GM21423 (cell line): ENCODE results near the gene ERBB3.

Source experiments
- ATAC-seq: cut with Tn5 transposase; IDR thresholded peaks from one replicate; pipeline ENCODE4 v1.9.1; 2021; ENCODE audit warnings: mild to moderate bottlenecking, moderate library complexity; ENCODE audit not compliant: unreplicated experiment

ERBB3 gene

DNA sequence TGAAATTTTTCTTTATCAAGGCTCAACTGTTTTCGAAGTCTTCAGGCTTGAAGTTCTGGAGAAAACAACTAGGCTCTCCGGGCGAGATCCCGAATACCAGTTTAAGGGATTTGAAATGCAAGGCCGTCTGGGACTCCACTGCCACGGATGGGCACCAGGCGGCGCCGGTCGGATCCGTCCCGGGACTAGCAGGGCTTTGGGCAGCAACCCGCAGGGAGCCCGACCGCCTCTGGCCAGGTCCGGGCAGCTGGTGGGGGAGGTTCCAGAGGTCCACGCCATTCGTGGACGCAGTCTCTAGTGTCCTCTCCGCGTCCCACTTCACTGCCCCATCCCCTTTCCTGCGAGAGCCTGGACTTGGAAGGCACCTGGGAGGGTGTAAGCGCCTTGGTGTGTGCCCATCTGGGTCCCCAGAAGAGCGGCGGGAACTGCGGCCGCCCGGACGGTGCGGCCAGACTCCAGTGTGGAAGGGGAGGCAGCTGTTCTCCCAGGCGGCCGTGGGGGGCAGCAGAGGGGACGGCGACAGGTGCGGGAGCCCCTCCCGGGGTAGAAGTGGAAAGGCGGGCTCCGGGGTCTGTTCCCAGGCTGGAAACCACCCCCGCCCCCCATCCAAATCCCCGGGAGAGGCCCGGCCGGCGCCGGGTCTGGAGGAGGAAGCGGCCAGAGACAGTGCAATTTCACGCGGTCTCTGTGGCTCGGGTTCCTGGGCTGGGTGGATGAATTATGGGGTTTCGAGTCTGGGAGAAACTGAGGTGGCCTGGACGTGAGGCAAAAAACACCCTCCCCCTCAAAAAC lies 838 bp upstream of the ERBB3 start:
- peak; percentile 61 for ATAC-seq

DNA sequence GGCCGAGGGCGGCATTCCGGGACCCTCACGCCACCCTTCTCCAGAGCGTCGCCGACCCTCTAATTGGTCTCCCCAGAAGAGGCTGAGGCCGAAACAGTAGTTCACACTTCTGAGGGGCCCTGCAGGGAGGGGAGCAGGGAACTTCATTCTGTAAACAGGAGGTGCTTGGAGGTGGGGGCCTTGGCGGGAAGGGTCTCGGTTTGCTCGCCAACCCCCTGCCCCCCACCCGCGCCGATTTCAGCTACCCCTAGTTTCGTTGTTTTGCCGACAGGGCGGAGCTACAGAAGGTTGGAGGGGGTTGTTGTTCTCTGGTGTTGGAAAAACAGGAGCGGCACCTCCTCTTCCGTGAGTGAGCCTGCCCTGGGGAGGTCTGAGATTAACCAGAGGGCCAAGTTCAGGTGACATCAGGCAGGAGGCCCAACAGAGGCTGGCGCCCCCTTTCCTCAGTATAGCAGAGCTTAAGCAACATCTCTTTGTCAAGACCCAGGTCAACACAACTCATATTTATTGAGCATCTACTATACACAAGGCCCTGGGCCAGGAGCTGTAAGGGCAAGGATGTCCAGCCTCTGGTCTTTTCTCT lies 682 bp downstream of the ERBB3 start:
- no peak for ATAC-seq

DNA sequence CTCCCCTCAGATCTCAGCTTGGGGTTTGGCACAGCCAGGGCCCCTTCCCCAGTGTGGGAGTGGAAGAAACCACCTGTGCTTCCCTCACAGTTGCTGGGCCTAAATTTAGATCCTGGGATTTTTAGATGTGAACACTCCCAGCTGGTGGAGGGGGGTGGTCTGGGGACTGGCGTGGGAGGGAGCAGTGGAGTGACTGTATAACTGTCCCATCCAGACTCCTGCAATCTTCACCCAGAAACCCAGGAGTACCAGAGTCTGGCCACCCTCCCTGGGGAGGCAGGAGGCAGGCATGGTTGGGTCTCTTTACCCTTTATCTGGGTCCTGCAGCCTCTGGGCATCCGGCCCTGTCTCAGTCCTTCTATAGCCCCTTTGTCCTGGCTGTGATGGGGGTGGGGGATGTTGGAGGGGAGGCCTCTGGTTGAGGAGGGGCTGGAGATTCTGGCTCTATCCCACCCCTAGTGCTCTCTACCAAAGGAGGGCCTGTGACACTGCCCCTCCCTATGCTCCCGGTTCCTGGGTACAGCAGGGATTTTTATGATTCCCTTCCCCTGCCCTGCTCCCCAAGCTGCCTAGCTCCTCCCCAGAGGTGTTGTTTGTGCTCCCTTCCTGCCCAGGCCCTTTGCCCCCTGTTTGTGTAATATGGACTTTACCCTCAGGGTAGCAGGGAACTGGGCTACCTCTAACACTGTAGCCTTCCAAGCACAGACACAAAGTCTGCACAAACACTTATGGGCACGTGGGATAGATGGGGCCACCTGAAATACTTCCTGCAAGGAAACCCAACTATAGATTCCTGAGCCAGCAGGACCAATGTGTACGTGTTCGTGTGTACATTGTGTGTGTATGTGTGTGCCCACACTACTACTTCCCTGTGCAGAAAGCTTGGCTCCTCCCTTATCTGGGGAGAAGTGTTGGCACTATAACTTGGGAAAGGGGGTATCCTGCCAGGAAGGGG lies 1.7 kb downstream of the ERBB3 start:
- ATAC-seq = no peak

DNA sequence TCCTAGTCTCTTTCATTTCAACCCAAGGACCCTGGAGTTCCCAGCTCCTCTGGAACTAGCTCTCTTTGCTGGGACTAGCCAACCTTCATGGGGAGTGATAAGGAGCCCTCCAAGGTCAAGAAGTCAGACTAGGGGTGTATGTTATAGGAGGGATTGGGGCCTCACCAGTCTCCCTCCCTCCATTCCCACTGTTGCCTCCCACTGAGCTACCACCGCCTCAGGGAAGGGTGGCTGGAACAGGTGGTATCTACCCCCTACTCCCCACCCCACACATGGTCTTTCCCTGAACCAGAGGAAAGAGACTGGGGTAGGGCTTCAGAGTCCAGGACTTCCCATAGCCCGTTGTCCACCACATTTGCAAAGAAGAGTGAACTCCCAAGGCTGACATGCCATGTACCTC lies 2.4 kb downstream of the ERBB3 start:
- no peak for ATAC-seq

DNA sequence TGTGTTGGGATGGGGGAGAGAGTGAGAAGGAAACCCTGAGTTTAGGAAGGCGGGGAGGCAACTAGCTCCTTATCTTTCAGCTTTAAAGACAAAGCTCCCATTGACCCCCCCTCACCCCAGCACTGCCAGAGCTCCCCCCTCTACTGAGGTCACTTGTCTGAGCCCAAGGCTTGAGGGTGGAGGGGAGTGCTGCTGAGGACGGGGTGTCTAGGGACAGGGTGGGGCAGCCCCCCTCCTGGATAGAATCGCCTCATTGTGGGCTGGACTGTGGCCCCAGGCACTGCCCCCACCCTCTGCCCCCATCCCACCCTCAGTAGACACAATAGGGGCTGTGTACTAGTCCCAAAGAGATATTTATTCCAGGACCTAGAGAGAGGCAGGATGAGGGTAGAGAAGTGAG lies 3.0 kb downstream of the ERBB3 start:
- ATAC-seq = no peak

DNA sequence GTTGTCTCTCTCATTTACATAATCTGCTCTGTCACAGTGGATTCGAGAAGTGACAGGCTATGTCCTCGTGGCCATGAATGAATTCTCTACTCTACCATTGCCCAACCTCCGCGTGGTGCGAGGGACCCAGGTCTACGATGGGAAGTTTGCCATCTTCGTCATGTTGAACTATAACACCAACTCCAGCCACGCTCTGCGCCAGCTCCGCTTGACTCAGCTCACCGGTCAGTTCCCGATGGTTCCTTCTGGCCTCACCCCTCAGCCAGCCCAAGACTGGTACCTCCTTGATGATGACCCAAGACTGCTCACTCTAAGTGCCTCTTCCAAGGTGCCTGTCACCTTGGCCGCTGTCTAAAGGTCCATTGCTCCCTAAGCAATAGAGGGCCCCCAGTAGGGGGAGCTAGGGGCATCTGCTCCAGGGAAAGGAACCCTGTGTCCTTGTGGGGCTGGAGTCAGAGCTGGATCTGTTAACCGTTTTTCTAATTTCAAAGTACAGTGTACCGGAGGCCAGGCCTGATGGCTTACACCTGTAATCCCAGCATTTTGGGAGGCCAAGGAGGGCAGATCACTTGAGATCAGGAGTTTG lies 5.1 kb downstream of the ERBB3 start:
- no peak for ATAC-seq

DNA sequence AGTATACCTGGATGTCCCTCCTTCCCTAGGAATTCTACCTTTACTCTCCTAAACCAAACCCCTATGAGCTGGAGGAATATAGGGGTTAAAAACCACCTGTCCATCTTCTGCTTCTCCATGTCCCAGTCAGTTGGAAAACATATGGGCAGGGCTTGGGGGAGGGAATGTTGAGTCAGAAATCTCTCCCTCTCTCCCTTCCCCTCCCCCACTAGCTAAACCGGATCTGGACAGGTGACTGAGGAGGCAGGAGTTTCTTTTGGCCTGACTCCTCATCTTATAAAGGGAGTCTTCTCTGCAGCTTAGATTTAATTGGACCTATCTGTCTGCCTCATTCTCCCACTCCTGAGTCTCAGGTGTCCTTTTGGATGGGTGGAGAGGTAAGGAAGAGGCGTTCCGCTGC lies 6.1 kb downstream of the ERBB3 start:
- no peak for ATAC-seq

DNA sequence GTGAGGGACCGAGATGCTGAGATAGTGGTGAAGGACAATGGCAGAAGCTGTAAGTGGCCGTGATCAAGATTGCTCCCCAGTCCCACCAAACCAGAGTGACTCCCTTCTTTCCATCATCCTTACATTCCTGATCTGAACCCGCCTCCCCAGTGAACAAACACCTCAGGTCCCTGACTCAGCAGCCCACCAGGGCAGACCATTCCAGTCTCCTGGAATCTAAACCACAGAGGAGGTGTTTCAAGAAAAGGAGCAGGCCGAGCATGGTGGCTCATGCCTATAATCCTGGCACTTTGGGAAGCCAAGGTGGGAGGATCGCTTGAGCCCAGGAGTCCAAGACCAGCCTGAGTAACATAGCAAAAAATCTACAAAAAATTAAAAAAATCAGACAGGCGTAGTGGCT lies 6.6 kb downstream of the ERBB3 start:
- no peak for ATAC-seq

DNA sequence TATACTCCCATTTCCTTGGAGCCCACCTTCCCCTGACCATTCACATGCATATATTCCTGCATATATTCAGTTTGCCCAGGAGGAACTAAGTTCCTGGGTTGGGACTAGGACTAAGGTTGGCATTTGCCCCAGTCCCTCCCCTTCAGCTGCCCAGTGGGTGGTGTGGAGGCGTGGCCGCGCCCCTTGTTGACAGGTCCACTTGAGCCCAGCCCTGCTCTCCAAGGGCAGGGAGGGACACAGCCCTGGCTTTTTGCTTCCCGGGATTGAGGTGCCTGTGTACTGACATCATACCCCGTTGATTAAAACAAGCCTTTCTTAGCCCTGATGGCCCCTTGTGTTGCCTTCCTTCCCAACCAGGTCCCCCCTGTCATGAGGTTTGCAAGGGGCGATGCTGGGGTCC lies 7.3 kb downstream of the ERBB3 start:
- no peak for ATAC-seq

DNA sequence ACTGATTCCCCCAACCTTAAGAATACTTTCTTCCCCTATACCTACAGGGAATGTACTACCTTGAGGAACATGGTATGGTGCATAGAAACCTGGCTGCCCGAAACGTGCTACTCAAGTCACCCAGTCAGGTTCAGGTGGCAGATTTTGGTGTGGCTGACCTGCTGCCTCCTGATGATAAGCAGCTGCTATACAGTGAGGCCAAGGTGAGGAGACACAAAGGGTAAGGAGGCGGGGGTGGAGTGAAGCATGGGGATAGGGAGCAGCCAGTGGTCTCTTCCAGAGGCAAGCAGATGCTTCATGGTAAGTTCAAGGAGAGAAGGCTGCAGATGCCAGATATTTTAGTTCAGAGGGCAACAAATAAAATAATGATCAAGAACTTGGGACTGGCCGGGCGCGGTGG lies 17.8 kb downstream of the ERBB3 start:
- no peak for ATAC-seq

DNA sequence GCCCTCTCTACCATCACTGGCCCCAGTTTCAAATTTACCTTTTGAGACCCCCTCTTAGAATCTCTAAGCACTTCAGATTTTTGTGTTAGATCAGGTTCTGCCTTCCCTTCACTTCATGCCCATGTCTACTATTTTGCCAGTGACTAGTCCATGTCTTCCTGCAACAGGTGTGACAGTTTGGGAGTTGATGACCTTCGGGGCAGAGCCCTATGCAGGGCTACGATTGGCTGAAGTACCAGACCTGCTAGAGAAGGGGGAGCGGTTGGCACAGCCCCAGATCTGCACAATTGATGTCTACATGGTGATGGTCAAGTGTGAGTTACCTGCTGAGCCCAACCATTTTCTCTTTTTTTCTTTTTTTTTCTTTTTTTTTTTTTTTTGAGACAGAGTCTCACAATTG lies 18.6 kb downstream of the ERBB3 start:
- ATAC-seq = no peak

DNA sequence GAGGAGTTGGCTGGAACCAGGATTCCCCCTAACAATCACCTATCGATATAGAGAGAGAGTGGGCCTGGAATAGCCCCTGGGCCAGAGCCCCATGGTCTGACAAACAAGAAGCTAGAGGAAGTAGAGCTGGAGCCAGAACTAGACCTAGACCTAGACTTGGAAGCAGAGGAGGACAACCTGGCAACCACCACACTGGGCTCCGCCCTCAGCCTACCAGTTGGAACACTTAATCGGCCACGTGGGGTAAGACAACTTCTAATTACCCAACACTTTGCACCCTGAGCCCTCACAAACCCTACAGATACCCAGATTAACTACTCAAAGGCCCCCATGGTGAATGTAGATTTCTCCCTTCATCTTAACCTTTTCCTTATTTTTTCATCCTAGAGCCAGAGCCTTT lies 19.8 kb downstream of the ERBB3 start:
- ATAC-seq = no peak

DNA sequence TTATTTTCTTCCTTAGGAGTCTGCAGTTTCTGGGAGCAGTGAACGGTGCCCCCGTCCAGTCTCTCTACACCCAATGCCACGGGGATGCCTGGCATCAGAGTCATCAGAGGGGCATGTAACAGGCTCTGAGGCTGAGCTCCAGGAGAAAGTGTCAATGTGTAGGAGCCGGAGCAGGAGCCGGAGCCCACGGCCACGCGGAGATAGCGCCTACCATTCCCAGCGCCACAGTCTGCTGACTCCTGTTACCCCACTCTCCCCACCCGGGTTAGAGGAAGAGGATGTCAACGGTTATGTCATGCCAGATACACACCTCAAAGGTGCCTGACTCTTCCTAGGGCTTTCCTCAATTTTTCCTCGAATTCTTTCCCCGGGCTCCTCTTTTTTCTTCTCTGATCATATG lies 21.1 kb downstream of the ERBB3 start:
- ATAC-seq = no peak

DNA sequence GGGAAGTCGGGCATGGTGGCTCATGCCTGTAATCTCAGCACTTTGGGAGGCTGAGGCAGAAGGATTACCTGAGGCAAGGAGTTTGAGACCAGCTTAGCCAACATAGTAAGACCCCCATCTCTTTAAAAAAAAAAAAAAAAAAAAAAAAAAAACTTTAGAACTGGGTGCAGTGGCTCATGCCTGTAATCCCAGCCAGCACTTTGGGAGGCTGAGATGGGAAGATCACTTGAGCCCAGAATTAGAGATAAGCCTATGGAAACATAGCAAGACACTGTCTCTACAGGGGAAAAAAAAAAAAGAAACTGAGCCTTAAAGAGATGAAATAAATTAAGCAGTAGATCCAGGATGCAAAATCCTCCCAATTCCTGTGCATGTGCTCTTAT lies 22.7 kb downstream of the ERBB3 start:
- ATAC-seq = no peak

DNA sequence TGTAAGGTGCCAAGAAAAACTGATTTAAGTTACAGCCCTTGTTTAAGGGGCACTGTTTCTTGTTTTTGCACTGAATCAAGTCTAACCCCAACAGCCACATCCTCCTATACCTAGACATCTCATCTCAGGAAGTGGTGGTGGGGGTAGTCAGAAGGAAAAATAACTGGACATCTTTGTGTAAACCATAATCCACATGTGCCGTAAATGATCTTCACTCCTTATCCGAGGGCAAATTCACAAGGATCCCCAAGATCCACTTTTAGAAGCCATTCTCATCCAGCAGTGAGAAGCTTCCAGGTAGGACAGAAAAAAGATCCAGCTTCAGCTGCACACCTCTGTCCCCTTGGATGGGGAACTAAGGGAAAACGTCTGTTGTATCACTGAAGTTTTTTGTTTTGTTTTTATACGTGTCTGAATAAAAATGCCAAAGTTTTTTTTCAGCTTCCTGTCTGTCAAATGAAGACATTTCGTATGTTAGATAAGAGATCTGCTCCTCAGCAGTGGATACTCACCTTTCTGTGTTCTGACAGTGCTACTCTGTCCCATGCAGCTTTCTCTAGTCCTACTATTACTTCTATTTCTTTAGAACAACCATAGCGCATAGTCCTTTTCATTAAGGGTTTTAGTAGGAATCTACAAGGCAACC lies 23.2 kb downstream of the ERBB3 start:
- ATAC-seq = no peak

DNA sequence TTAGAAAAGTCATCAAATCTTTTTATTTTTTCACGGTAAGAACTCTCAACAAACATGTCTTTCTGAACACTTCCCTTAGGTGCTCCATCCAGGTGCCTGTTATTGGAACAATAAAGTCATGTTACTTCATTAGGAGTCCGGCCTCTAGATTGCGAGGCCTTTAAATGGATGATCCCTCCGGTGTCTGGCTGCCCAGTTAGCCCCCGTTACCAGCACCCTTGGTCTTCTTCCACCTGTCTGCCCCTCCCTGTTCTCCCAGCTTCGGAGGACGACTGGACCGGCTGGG lies 23.8 kb downstream of the ERBB3 start:
- no peak for ATAC-seq

DNA sequence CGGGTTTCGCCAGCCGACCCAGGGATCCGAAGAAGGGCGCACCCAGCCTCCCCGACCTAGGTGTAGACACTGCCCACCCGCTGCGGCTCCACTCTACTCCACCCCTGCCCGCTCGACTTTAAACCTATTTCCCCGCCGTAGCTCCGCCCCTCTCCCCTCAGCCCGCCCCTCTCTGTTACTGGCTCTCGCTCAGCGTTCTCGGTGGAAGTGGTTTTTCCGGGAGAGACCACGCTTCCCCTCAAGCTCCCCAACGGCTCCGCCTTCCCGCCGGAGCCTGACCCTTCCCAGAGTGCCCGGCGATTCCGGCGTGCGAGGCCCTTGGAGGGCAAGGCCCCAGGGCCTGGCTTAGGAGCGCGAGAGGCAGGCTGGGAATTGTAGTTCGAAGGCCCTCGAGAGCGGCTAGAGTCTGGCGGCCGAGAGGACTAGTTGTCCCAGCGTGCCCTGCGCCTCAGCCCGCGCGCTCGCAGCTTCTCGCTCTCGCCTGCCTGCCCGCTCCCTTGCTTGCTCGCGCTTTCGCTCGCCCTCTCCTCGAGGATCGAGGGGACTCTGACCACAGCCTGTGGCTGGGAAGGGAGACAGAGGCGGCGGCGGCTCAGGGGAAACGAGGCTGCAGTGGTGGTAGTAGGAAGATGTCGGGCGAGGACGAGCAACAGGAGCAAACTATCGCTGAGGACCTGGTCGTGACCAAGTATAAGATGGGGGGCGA lies 24.3 kb downstream of the ERBB3 start, which contains the start of gene PA2G4:
PA2G4 (plus strand) TSS at position 451 of the 706 bp plus-strand sequence; CDS start at position 630, 179 bp downstream.
- peak; percentile 91 for ATAC-seq

DNA sequence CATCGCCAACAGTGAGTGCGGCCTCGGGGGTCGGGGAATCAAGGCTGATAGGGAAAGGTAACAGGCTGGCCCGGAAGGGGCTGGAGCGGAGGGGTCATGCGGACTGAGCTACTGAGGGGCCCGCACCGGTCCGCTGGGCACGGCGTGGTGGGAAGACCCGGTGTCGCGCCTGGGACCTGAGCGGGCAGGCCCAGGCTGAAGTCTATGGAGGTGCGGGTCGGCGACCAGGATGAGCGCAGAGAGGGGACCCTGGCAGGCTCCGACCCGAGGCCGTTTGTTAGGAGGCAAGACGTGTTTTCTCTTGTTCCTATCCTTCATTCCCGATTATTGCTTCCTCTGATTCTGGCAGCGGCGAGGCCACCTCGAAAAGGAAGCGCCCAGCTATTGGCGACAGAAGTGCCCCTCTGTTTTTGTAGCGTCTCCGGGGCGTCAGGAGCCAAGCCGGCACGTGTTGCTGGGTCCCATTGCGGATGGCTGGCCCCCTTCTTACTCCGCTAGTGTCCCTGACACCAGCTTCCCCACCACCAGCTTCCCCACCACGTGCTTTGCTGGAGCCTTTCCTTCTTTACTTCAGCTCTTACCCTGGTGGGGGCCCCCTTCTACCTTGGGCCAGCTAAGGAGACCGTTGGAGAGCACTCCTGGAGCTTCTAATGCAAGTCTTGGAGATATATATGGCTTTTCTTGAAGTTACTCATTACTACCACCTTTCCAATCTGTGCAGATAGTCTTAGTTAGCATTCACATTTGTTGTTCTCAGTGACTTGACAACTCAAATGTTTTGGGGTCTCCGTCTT lies 25.0 kb downstream of the ERBB3 start:
- peak; percentile 7 for ATAC-seq

DNA sequence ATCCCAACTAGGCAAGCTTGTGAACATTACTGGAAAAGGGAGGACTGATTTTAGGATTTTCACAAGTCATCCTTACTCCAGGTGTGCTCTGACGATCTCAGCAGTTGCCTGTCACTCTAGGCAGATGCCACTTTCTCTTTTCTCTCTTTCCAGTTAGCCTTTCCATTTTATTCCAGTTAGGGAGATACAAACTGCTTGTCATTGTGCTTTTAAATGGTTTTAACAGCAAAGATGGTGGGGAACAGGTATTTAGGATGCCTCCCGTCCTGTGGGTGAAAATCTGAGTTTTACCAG lies 25.6 kb downstream of the ERBB3 start:
- no peak for ATAC-seq

DNA sequence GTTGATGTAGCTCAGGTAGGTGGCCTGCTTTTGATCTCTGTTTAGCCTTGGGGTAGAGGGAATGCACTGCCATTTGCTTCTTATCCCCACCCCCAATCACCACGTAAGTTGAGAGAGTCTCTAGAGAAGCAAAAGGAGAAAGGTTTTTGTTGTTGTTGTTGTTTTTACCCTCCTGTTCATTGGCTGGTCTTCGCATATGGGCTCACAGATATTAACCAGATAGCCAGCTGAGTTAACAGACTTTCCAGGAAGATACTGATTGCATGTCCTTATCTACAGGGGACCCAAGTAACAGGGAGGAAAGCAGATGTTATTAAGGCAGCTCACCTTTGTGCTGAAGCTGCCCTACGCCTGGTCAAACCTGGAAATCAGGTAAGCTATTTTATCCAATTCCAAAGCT lies 27.3 kb downstream of the ERBB3 start:
- ATAC-seq = no peak
